Bronchial epithelial cell (primary cell): ENCODE data around the gene UTRN. TPM values are rescaled to one million over a fixed set of nuclear protein-coding genes. Genes with fewer than 3 reads are reported as not detected.

ENCODE experiments used
- DNase-seq: peaks from one replicate; pipeline ENCODE4 v3.0.0-alpha.2; 2010; ENCODE audit warnings: low read depth
- FAIRE-seq: peaks from 2 replicates; lab custom pipeline; 2011; peaks lifted over from hg19 to GRCh38; lab: Jason Lieb, UNC
- H3K27me3 ChIP-seq: 2 replicates; pipeline ENCODE4 v1.5.1; 2011; ENCODE audit warnings: low read length; ENCODE audit not compliant: control insufficient read depth, insufficient read depth
- H3K36me3 ChIP-seq: 2 replicates; pipeline ENCODE4 v1.5.1; 2011; ENCODE audit warnings: low read length; ENCODE audit not compliant: control insufficient read depth, insufficient read depth
- H3K4me3 ChIP-seq: 2 replicates; pipeline ENCODE4 v1.5.1; 2011; ENCODE audit warnings: mild to moderate bottlenecking, low read depth, low read length, control low read depth
- total RNA-seq: library from RNA; depleted of rRNA; stranded (reverse); fragments of >200 nt; gene quantifications from 2 replicates; pipeline ENCODE4 v1.2.1, GENCODE V29; 2014
- TF ChIP-seq, protein P1 (sequence below): IDR thresholded peaks from 2 replicates; pipeline ENCODE4 v1.5.1; 2011; ENCODE audit warnings: mild to moderate bottlenecking, moderate library complexity, low read length, control low read depth, inconsistent platforms; ENCODE audit not compliant: insufficient read depth, severe bottlenecking

The UTRN gene
- total RNA-seq, 1 donor from 2014 or later: 38.4 TPM

DNA sequence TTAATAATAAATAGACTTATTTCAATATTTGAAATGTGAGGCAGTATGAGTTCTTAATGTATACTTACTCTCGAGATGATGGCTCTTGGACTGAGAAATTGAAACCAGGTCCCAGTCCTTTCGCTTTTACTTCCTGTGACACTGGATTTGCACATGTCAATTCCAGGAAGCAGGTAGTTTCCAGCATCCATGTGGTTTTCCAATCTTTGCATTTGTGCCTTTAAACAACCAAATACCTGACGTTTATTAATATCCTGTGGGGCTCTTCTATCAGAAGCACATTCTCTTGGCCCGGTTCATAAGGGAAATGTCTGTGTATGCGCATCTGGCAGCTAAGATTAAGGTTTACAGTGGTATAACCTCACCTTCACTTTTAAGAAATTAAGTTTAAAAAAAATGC, 13.1 kb downstream of the UTRN start:
- DNase-seq: no peak
- TF ChIP-seq, protein P1, sequence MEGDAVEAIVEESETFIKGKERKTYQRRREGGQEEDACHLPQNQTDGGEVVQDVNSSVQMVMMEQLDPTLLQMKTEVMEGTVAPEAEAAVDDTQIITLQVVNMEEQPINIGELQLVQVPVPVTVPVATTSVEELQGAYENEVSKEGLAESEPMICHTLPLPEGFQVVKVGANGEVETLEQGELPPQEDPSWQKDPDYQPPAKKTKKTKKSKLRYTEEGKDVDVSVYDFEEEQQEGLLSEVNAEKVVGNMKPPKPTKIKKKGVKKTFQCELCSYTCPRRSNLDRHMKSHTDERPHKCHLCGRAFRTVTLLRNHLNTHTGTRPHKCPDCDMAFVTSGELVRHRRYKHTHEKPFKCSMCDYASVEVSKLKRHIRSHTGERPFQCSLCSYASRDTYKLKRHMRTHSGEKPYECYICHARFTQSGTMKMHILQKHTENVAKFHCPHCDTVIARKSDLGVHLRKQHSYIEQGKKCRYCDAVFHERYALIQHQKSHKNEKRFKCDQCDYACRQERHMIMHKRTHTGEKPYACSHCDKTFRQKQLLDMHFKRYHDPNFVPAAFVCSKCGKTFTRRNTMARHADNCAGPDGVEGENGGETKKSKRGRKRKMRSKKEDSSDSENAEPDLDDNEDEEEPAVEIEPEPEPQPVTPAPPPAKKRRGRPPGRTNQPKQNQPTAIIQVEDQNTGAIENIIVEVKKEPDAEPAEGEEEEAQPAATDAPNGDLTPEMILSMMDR: no peak
- no peak for FAIRE-seq
- no peaks in the 10 kb centered on the region for H3K36me3 ChIP-seq
- no peak overlapping the region for H3K4me3 ChIP-seq
- no peaks in the 10 kb centered on the region for H3K27me3 ChIP-seq

DNA sequence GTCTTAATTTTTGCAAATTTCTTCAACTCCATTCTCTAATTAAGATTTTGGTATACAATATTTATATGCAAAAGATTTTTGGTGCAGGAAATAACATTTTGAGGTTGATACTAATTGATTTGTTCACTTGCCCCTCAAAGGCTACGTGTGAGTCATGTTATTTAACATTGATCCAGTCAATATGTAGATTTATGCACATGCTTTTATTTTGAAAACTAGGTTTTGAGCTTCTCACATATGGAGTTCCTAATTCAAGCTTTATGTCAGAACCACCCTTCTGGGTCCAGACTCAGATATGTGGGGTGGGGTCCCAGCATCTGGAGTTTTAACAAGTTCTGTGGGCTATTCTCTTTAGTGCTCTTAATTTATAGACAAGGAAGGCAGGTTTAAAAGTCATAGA, 13.8 kb downstream of the UTRN start:
- H3K4me3 ChIP-seq: no peak overlapping the region
- FAIRE-seq: no peak
- DNase-seq: no peak

DNA sequence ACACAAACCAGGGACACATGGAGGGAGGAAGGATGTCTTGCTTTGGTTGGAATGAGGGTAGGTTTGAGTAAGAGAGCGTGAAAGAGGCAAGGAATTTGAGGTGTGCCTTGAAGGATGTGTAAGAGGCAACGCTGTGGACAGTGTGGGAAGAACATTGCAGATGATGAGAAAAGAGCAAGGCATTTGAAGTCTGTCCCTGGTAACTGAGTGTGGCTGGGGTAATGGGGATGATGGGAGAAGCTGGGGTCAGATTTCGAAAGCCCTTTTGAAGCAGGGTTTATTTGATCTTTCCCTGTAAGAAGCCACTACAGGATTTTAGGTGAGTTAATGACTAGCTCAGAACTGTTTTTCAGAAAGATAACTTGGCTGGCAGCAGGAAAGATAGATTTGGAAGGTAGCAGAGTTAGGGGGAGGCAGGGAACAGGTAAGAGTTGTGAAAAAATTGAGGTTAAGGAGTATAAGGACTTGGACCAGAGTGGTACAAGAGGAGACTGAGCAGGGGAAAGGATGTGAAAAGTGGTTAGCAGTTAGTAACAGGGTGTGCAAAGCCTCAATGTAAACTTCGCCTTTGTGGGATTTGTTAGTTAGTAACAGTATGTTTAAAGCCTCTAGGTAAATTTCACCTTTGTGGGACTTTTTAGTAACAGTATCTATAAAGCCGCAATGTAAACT, 17.7 kb downstream of the UTRN start:
- FAIRE-seq: peak; percentile 13

More for the DNA sequence above, 13.8 kb downstream of the UTRN start:
- H3K27me3 ChIP-seq: no peaks in the 10 kb centered on the region
- H3K36me3 ChIP-seq: no peaks in the 10 kb centered on the region
- TF ChIP-seq, protein P1: no peak

DNA sequence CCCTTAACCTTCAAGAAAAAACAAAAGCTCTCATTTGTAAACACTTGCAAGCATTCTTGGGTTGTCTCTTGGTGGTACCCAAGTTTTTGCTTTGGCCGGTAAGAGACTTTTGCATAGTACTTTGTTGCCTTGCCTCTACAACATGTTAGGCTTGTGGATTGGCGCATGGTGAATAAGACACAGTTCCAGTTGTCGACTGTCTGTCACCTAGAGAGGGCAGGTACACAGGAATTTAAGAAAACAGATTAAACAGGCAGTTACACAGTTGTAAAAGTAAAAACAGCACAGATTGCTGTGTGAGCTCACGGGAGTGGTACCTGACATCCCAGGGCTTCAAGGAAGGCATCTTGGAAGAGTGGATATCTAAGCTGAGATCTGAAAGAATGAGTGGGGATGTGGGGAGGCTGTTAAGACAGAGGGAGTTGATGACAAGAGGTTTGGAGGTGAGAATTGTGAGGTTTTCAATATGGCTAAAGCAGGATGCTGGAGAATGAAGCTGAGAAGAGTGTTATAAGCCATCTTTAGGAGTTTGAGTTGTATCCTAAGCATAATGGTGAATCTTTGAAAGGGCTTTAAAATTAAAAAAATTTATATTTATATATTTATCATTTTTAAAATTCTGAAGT, 19.2 kb downstream of the UTRN start:
- Histone ChIP-seq H3K36me3 (no peaks in the 10 kb centered on the region), H3K4me3 (no peak overlapping the region), H3K27me3 (no peaks in the 10 kb centered on the region)
- TF ChIP-seq, protein P1: no peak
- FAIRE-seq: no peak
- DNase-seq: no peak

More for the DNA sequence above, 17.7 kb downstream of the UTRN start:
- DNase-seq: no peak
- H3K36me3 ChIP-seq: no peaks in the 10 kb centered on the region
- H3K27me3 ChIP-seq: no peaks in the 10 kb centered on the region
- H3K4me3 ChIP-seq: no peak overlapping the region
- TF ChIP-seq, protein P1: no peak

DNA sequence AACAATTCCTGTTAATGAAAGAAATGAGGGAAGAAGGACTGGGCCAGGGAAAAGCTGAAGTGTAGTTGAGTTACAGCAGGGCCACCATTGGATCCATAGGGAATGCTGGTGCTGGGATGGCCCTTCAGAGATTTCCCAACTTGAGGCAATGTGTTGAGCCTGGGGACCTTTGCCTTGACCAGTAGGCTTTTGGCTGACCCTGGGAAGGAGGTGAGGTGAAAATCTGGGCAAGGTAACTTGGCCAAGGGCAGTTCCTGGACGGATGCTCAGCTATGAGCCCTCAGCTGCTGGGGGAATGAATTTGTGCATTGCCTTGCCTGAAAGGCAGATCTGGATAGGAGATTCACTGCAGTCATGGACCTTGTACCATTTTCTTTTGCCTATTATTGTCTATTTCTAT, 20.4 kb downstream of the UTRN start:
- DNase-seq: no peak
- Histone ChIP-seq H3K36me3 (no peaks in the 10 kb centered on the region), H3K4me3 (no peak overlapping the region), H3K27me3 (no peaks in the 10 kb centered on the region)
- TF ChIP-seq, protein P1: no peak
- FAIRE-seq: no peak
